H1 (cell line): Measurements from ENCODE around the gene TUBA4B. TPM values are rescaled to one million over a fixed set of nuclear protein-coding genes. Genes with fewer than 3 reads are reported as not detected.

Experiments
- CTCF ChIA-PET: fragments of 300-600 bp; sonication (Branson Sonifier 250); formaldehyde crosslinking; loops from one replicate; lab custom pipeline; 2021; ENCODE audit not compliant: partially characterized antibody; lab: Charles Lee
- POLR2A ChIA-PET: fragments of 300-600 bp; sonication (Branson Sonifier 250); formaldehyde crosslinking; loops from one replicate; lab custom pipeline; 2021; ENCODE audit warnings: inconsistent platforms; ENCODE audit not compliant: partially characterized antibody; lab: Charles Lee
- DNase-seq, 2 experiments: peaks; one replicate each; pipeline versions ENCODE4 v3.0.0 to v3.0.0-alpha.2; 2010 to 2022; ENCODE audit warnings: low spot score in 2 of 2, low read depth in 1 of 2, mixed read lengths in 1 of 2
- FAIRE-seq: peaks from 2 replicates; lab custom pipeline; 2011; peaks lifted over from hg19 to GRCh38; lab: Jason Lieb, UNC
- H2AFZ ChIP-seq: 2 replicates; pipeline ENCODE4 v1.8.1; 2012; ENCODE audit warnings: low read length, inconsistent platforms
- H2AK5ac ChIP-seq: 2 replicates; pipeline ENCODE4 v1.6.1; 2013; ENCODE audit warnings: low read depth, low read length
- H2BK120ac ChIP-seq: replicated peaks from 2 replicates; pipeline ENCODE3; 2013; ENCODE audit warnings: low read depth, low read length, inconsistent platforms
- H2BK12ac ChIP-seq: 2 replicates; pipeline ENCODE4 v1.6.1; 2013; ENCODE audit warnings: low read depth, low read length
- H2BK15ac ChIP-seq: 2 replicates; pipeline ENCODE4 v1.6.1; 2013; ENCODE audit warnings: low read length
- H2BK20ac ChIP-seq: 2 replicates; pipeline ENCODE4 v1.6.1; 2013; ENCODE audit warnings: low read length
- H2BK5ac ChIP-seq: 2 replicates; pipeline ENCODE4 v1.6.1; 2013; ENCODE audit warnings: low read depth, low read length
- H3K14ac ChIP-seq: 2 replicates; pipeline ENCODE4 v1.6.1; 2013; ENCODE audit warnings: inconsistent platforms; ENCODE audit not compliant: insufficient read length
- H3K18ac ChIP-seq: 2 replicates; pipeline ENCODE4 v1.6.1; 2013; ENCODE audit warnings: low read length; ENCODE audit errors: extremely low read depth
- H3K23ac ChIP-seq: 2 replicates; pipeline ENCODE4 v1.6.1; 2013; ENCODE audit warnings: inconsistent platforms; ENCODE audit not compliant: insufficient read length
- H3K23me2 ChIP-seq: 2 replicates; pipeline ENCODE4 v1.6.1; 2013; ENCODE audit warnings: low read depth, low read length
- H3K27ac ChIP-seq: 2 replicates; pipeline ENCODE4 v1.6.1; 2011; ENCODE audit warnings: low read depth, low read length, inconsistent platforms
- H3K27me3 ChIP-seq, 4 experiments: replicated peaks in 1 of 4; 1 replicate in 1 of 4; 2 replicates in 3 of 4; pipeline versions ENCODE4 v1.6.1 to v1.8.1; 2011 to 2013; ENCODE audit warnings: low read length in 3 of 4, mild to moderate bottlenecking in 3 of 4, inconsistent platforms in 2 of 4, mixed read lengths in 2 of 4, moderate library complexity in 1 of 4; ENCODE audit not compliant: control insufficient read depth in 3 of 4, insufficient read depth in 3 of 4; ENCODE audit errors: extremely low read depth in 1 of 4
- H3K36me3 ChIP-seq, 4 experiments: 2 replicates each; pipeline versions ENCODE4 v1.6.1 to v1.8.1; 2011 to 2013; ENCODE audit warnings: mild to moderate bottlenecking in 4 of 4, low read length in 3 of 4, moderate library complexity in 2 of 4, control low read depth in 1 of 4, inconsistent platforms in 1 of 4; ENCODE audit not compliant: insufficient read depth in 4 of 4, control insufficient read depth in 2 of 4
- H3K4ac ChIP-seq: replicated peaks from 2 replicates; pipeline ENCODE3; 2013; ENCODE audit warnings: low read length, low read depth, mixed read lengths, inconsistent platforms; ENCODE audit not compliant: insufficient read length
- H3K4me1 ChIP-seq, 4 experiments: replicated peaks in 1 of 4; 1 replicate in 1 of 4; 2 replicates in 3 of 4; pipeline versions ENCODE4 v1.6.1 to v1.8.1; 2011 to 2013; ENCODE audit warnings: low read length in 3 of 4, inconsistent platforms in 2 of 4, mixed read lengths in 1 of 4; ENCODE audit not compliant: insufficient read depth in 4 of 4, control insufficient read depth in 3 of 4
- H3K4me2 ChIP-seq, 2 experiments: 2 replicates each; pipeline versions ENCODE4 v1.6.1 to v1.8.1; 2011 to 2013; ENCODE audit warnings: low read depth in 2 of 2, low read length in 2 of 2, control low read depth in 1 of 2, inconsistent platforms in 1 of 2, mild to moderate bottlenecking in 1 of 2; ENCODE audit not compliant: insufficient read depth in 1 of 2
- H3K4me3 ChIP-seq, 4 experiments: fragments of 200-600, 300-600 bp in 1 of 4; sonication (generic), shearing (Covaris generic), sonication (Bioruptor Twin) in 1 of 4; 2 replicates each; pipeline versions ENCODE4 v1.5.1 to v1.8.1; 2011 to 2016; ENCODE audit warnings: low read length in 4 of 4, low read depth in 3 of 4, control low read depth in 2 of 4, inconsistent platforms in 2 of 4, mild to moderate bottlenecking in 2 of 4, mixed read lengths in 1 of 4, moderate library complexity in 1 of 4; ENCODE audit not compliant: insufficient read depth in 2 of 4; ENCODE audit errors: extremely low read depth in 1 of 4
- H3K56ac ChIP-seq: replicated peaks from 2 replicates; pipeline ENCODE3; 2013; ENCODE audit warnings: low read depth, mild to moderate bottlenecking, mixed read lengths, low read length, inconsistent platforms; ENCODE audit not compliant: insufficient read length
- H3K79me1 ChIP-seq: 2 replicates; pipeline ENCODE4 v1.6.1; 2013; ENCODE audit warnings: low read depth, low read length, control low read depth
- H3K79me2 ChIP-seq, 2 experiments: 2 replicates each; pipeline versions ENCODE4 v1.6.1 to v1.8.1; 2012 to 2013; ENCODE audit warnings: low read length in 2 of 2, mild to moderate bottlenecking in 2 of 2, inconsistent platforms in 1 of 2; ENCODE audit not compliant: insufficient read depth in 2 of 2, control insufficient read depth in 1 of 2
- H3K9ac ChIP-seq, 4 experiments: replicated peaks in 1 of 4; 1 replicate in 1 of 4; 2 replicates in 3 of 4; pipeline versions ENCODE4 v1.6.1 to v1.8.1; 2011 to 2013; ENCODE audit warnings: low read depth in 3 of 4, low read length in 3 of 4, control low read depth in 2 of 4, mild to moderate bottlenecking in 2 of 4, moderate library complexity in 2 of 4, inconsistent platforms in 1 of 4; ENCODE audit errors: extremely low read depth in 1 of 4
- H3K9me3 ChIP-seq, 2 experiments: 2 replicates each; pipeline versions ENCODE4 v1.6.1 to v1.8.1; 2012 to 2013; ENCODE audit warnings: mild to moderate bottlenecking in 2 of 2, moderate library complexity in 2 of 2, control low read depth in 1 of 2, inconsistent platforms in 1 of 2, low read depth in 1 of 2, low read length in 1 of 2, mixed read lengths in 1 of 2; ENCODE audit not compliant: insufficient read depth in 2 of 2
- H4K20me1 ChIP-seq, 2 experiments: replicated peaks in 1 of 2; 2 replicates each; pipeline versions ENCODE3 to v1.8.1; 2011 to 2013; ENCODE audit warnings: inconsistent platforms in 2 of 2, low read length in 2 of 2, mild to moderate bottlenecking in 1 of 2; ENCODE audit not compliant: insufficient read depth in 2 of 2, control insufficient read depth in 1 of 2
- H4K5ac ChIP-seq: 2 replicates; pipeline ENCODE4 v1.6.1; 2013; ENCODE audit warnings: low read length, low read depth, mixed read lengths, inconsistent platforms; ENCODE audit not compliant: insufficient read length
- H4K8ac ChIP-seq: 2 replicates; pipeline ENCODE4 v1.8.0; 2013; ENCODE audit warnings: mild to moderate bottlenecking, moderate library complexity, low read length, inconsistent platforms; ENCODE audit not compliant: insufficient read depth; ENCODE audit errors: extremely low read depth
- H4K91ac ChIP-seq: replicated peaks from 2 replicates; pipeline ENCODE3; 2013; ENCODE audit warnings: low read length, mixed read lengths, inconsistent platforms; ENCODE audit not compliant: insufficient read length
- ATF2 ChIP-seq: IDR thresholded peaks from 2 replicates; pipeline ENCODE4 v1.6.1; 2012; ENCODE audit warnings: low read length, inconsistent platforms
- ATF3 ChIP-seq: IDR thresholded peaks from 2 replicates; pipeline ENCODE4 v1.6.1; 2011; ENCODE audit warnings: low read depth, mild to moderate bottlenecking, low read length; ENCODE audit not compliant: insufficient read depth
- BCL11A ChIP-seq, 2 experiments: IDR thresholded peaks; one replicate each; pipeline ENCODE4 v1.6.1; 2011; ENCODE audit warnings: low read depth in 2 of 2, low read length in 2 of 2, mild to moderate bottlenecking in 2 of 2
- EZH2 ChIP-seq: fragments of 200-600 bp; sonication (generic); IDR thresholded peaks from 2 replicates; pipeline ENCODE4 v1.7.1; 2012; ENCODE audit warnings: low read depth, mild to moderate bottlenecking, moderate library complexity, low read length, inconsistent platforms; ENCODE audit not compliant: severe bottlenecking
- NANOG ChIP-seq: IDR thresholded peaks from 2 replicates; pipeline ENCODE4 v1.6.1; 2011; ENCODE audit warnings: low read length, low read depth, mild to moderate bottlenecking, inconsistent platforms; ENCODE audit not compliant: insufficient read depth, poor library complexity, severe bottlenecking
- POLR2AphosphoS5 ChIP-seq: IDR thresholded peaks from 2 replicates; pipeline ENCODE4 v1.6.1; 2011; ENCODE audit warnings: low read depth, low read length
- RBBP5 ChIP-seq: IDR thresholded peaks from 2 replicates; pipeline ENCODE4 v1.7.1; 2012; ENCODE audit warnings: low read depth, mild to moderate bottlenecking, inconsistent platforms, low read length, moderate library complexity, borderline replicate concordance
- SIN3A ChIP-seq, 2 experiments: IDR thresholded peaks in 1 of 2; conservative IDR thresholded peaks in 1 of 2; 2 replicates each; pipeline ENCODE4 v1.6.1; 2011 to 2012; ENCODE audit warnings: low read length in 2 of 2, improper control_type of control experiment in 1 of 2, low read depth in 1 of 2, mild to moderate bottlenecking in 1 of 2
- TAF7 ChIP-seq: optimal IDR thresholded peaks from 2 replicates; pipeline ENCODE3; 2011; ENCODE audit warnings: low read depth, mild to moderate bottlenecking, inconsistent platforms, low read length, moderate library complexity, borderline replicate concordance
- WGBS, 2 experiments: shearing (Covaris generic) in 1 of 2; methylation state at CpG; one replicate each; pipeline versions ENCODE4 v1.1.6 to v1.1.7; 2013 to 2015; ENCODE audit warnings: low lambda C conversion rate in 2 of 2, mixed read lengths in 2 of 2, inconsistent platforms in 1 of 2, low coverage in 1 of 2, missing lambda C conversion rate in 1 of 2; ENCODE audit not compliant: insufficient replicate concordance in 2 of 2, insufficient coverage in 1 of 2, insufficient read length in 1 of 2; ENCODE audit errors: extremely low coverage in 1 of 2, missing lambda C conversion rate in 1 of 2; 5-methylcytosine and 5-hydroxymethylcytosine counted together
- polyA plus RNA-seq, 7 experiments: library from polyadenylated mRNA; depleted of rRNA in 3 of 7; stranded (reverse) in 5 of 7; unstranded in 2 of 7; fragments of >200 nt in 5 of 7; fragments of 200-250 nt in 2 of 7; gene quantifications; 1 replicate in 5 of 7; 2 replicates in 1 of 7; 4 replicates in 1 of 7; pipeline versions ENCODE4 v1.2.1 to v1.2.3, GENCODE V29; 2011 to 2013; ENCODE audit warnings: missing spikeins in 2 of 7, mixed read lengths in 2 of 7
- total RNA-seq: library from RNA; stranded (reverse); fragmentation: NEBNext Ultra II Directional; extraction: Animal tissue kit (Norgen Biotek cat#: 25700); gene quantifications from 2 replicates; pipeline ENCODE4 v1.2.1, GENCODE V29; 2021

TUBA4B gene
- total and polyA plus RNA-seq, 2 of the 8 experiments (the other 6 are each of a cell fraction or from before 2014, with no cell fraction given), result 0.08 to 0.24 TPM

- POLR2A ChIA-PET, result interaction anchor here (0.7 to 14.0 kb wide), 6 partner anchors 9 to 44 kb away, joined by 3 to 190 read pairs (median 32); partner anchors contain the start of genes ANKZF1, ATG9A, GLB1L and STK16
- H3K4me2 ChIP-seq, result no peak overlapping the region
- no peak overlapping the region for H2BK20ac ChIP-seq
- no peak overlapping the region for H2BK120ac ChIP-seq
- no peak overlapping the region for H3K9ac ChIP-seq
- no peaks in the 10 kb centered on the region for H3K79me1 ChIP-seq
- no peak overlapping the region for H3K56ac ChIP-seq
- no peak overlapping the region for H3K4me3 ChIP-seq
- H3K4ac ChIP-seq, result no peak overlapping the region
- peaks cover 0 to 2% of the 10 kb centered on the region in 2 experiments for H4K20me1 ChIP-seq
- H3K4me1 ChIP-seq, result peaks cover 0 to 12% (median 6%) of the 10 kb centered on the region in 4 experiments; a peak in 3 of 7 replicates
- no peak overlapping the region for H2BK15ac ChIP-seq
- no peaks in the 10 kb centered on the region; a peak in 1 of 7 replicates for H3K27me3 ChIP-seq
- no peak overlapping the region for H3K23ac ChIP-seq
- H3K23me2 ChIP-seq, result peaks cover 14% of the 10 kb centered on the region
- WGBS, 2 experiments, result 88% methylated on average over 14 of the region's 27 CpGs; no CpG with 5 or more reads in 1 of the 2 experiments
- no peak overlapping the region for H4K5ac ChIP-seq
- CTCF ChIA-PET, result interaction anchor here (0.6 to 1.7 kb wide), 8 partner anchors 8 to 561 kb away, joined by 3 to 6 read pairs (median 4); no protein-coding TSS in a partner anchor
- 0 out of 2 replicates have a peak overlapping the region, but pooled peaks have one; percentile 23 for H2BK12ac ChIP-seq
- no peak overlapping the region for H3K14ac ChIP-seq
- FAIRE-seq, result no peak
- H3K9me3 ChIP-seq, result no peaks in the 10 kb centered on the region
- H3K36me3 ChIP-seq, result peaks cover 14 to 44% (median 24%) of the 10 kb centered on the region in 4 experiments
- no peak overlapping the region for H2BK5ac ChIP-seq
- no peak for DNase-seq
- H2AK5ac ChIP-seq, result no peak overlapping the region
- H4K91ac ChIP-seq, result no peak overlapping the region
- H3K18ac ChIP-seq, result no peak overlapping the region
- no peak overlapping the region for H3K27ac ChIP-seq
- no peak overlapping the region for H4K8ac ChIP-seq
- H2AFZ ChIP-seq, result no peak overlapping the region
- H3K79me2 ChIP-seq, result no peaks in the 10 kb centered on the region
- TF ChIP-seq RBBP5 (no peak), NANOG (no peak), SIN3A (conservative IDR thresholded peaks at IDR 0.05 in 1 of 2, IDR thresholded peaks at IDR 0.05 in 1 of 2; ENCODE audit: low read depth in 1 of 2, low read length in 2 of 2) (no peak), ATF2 (no peak), POLR2AphosphoS5 (no peak), BCL11A (IDR thresholded peaks at IDR 0.05; ENCODE audit: low read depth in 2 of 2, low read length in 2 of 2) (no peak), ATF3 (no peak), EZH2 (no peak), TAF7 (no peak)
These were observed 37.0 kb upstream of the TUBA4B start for GRCh38 chr2:219215871-219216534.
